A549 (cell line): Measurements from ENCODE around the gene ATF7IP2. TPM values are rescaled to one million over a fixed set of nuclear protein-coding genes. Genes with fewer than 3 reads are reported as not detected.

ENCODE experiments used
- ATAC-seq, 2 experiments: fragments of 200-7000 bp in 1 of 2; fragments of >200 bp in 1 of 2; cut with Nextera tagmentation in 1 of 2; cut with Tn5 transposase in 1 of 2; 3 replicates each; pipeline versions ENCODE4 v1.8.0 to v1.9.1; 2018 to 2020; ENCODE audit warnings: mild to moderate bottlenecking in 1 of 2, moderate library complexity in 1 of 2
- CTCF ChIA-PET: fragments of 300-600 bp; sonication (Branson Sonifier 250); formaldehyde crosslinking; extraction: SDS; loops from one replicate; lab custom pipeline; 2021; ENCODE audit warnings: antibody characterized with exemption, inconsistent platforms; lab: Yijun Ruan, JAX
- POLR2A ChIA-PET: fragments of 350-600 bp; formaldehyde crosslinking; extraction: SDS; loops from one replicate; lab custom pipeline; 2021; ENCODE audit warnings: antibody characterized with exemption, inconsistent platforms; lab: Yijun Ruan, JAX
- DNase-seq, 2 experiments: peaks; one replicate each; pipeline versions ENCODE4 v3.0.0 to v3.0.0-alpha.2; 2011 to 2016; ENCODE audit warnings: low read depth in 1 of 2, low spot score in 1 of 2
- FAIRE-seq: peaks from 2 replicates; lab custom pipeline; 2011; peaks lifted over from hg19 to GRCh38; lab: Jason Lieb, UNC
- H3K27ac ChIP-seq, 2 experiments: fragments of >200 bp; sonication (Bioruptor Twin); formaldehyde crosslinking; 3 replicates each; pipeline ENCODE4 v1.5.1; 2016 to 2017
- H3K4me1 ChIP-seq: fragments of >200 bp; sonication (Bioruptor Twin); formaldehyde crosslinking; 3 replicates; pipeline ENCODE4 v1.6.1; 2016
- H3K4me2 ChIP-seq: fragments of >200 bp; sonication (Bioruptor Twin); formaldehyde crosslinking; 3 replicates; pipeline ENCODE4 v1.6.1; 2016
- H3K4me3 ChIP-seq: fragments of >200 bp; sonication (Bioruptor Twin); formaldehyde crosslinking; 3 replicates; pipeline ENCODE4 v1.5.1; 2016
- H3K9me3 ChIP-seq: fragments of >200 bp; sonication (Bioruptor Twin); formaldehyde crosslinking; 3 replicates; pipeline ENCODE4 v1.6.1; 2016
- BCL3 ChIP-seq: fragments of >200 bp; sonication (Bioruptor Twin); formaldehyde crosslinking; IDR thresholded peaks from 3 replicates; pipeline ENCODE4 v1.6.1; 2016
- CBX8 ChIP-seq: fragments of 200-600 bp; sonication (generic); IDR thresholded peaks from 2 replicates; pipeline ENCODE4 v1.6.1; 2016
- CEBPB ChIP-seq, 2 experiments: fragments of >200 bp in 1 of 2; sonication (Bioruptor Twin) in 1 of 2; formaldehyde crosslinking in 1 of 2; IDR thresholded peaks; 2 replicates each; pipeline ENCODE4 v1.6.1; 2012 to 2016
- CHD2 ChIP-seq: fragments of 150-350 bp; IDR thresholded peaks from 2 replicates; pipeline ENCODE4 v1.6.1; 2014; ENCODE audit warnings: low read length; ENCODE audit not compliant: partially characterized antibody
- EHF ChIP-seq: fragments of 250-450 bp; sonication (Bioruptor Pico); IDR thresholded peaks from 2 replicates; pipeline ENCODE4 v1.5.0; 2020; ENCODE audit warnings: mild to moderate bottlenecking
- EP300 ChIP-seq, 2 experiments: fragments of >200 bp; sonication (Bioruptor Twin); formaldehyde crosslinking; IDR thresholded peaks; 2 replicates in 1 of 2; 3 replicates in 1 of 2; pipeline ENCODE4 v1.6.1; 2016 to 2017
- FOSL2 ChIP-seq, 2 experiments: fragments of 450-650 bp in 1 of 2; fragments of >200 bp in 1 of 2; sonication (Bioruptor Twin) in 1 of 2; formaldehyde crosslinking; IDR thresholded peaks; 2 replicates each; pipeline versions ENCODE4 v1.5.0 to v1.6.1; 2016 to 2020; ENCODE audit warnings: mild to moderate bottlenecking in 1 of 2, moderate library complexity in 1 of 2
- GATA3 ChIP-seq: IDR thresholded peaks from 2 replicates; pipeline ENCODE4 v1.6.1; 2012; ENCODE audit warnings: borderline replicate concordance
- HDAC2 ChIP-seq: fragments of 200-600 bp; sonication (generic); IDR thresholded peaks from 2 replicates; pipeline ENCODE4 v1.6.1; 2016
- HES2 ChIP-seq: fragments of >200 bp; sonication (Bioruptor Twin); formaldehyde crosslinking; IDR thresholded peaks from 2 replicates; pipeline ENCODE4 v1.6.1; 2016
- JUN ChIP-seq, 2 experiments: fragments of >200 bp; sonication (Bioruptor Twin); formaldehyde crosslinking; IDR thresholded peaks; 2 replicates in 1 of 2; 3 replicates in 1 of 2; pipeline ENCODE4 v1.6.1; 2016 to 2017
- KDM1A ChIP-seq: fragments of 200-600 bp; sonication (generic); IDR thresholded peaks from 2 replicates; pipeline ENCODE4 v1.6.1; 2016; ENCODE audit warnings: low read depth, mild to moderate bottlenecking
- MAX ChIP-seq: IDR thresholded peaks from 2 replicates; pipeline ENCODE4 v1.6.1; 2012
- NFE2L2 ChIP-seq: fragments of 150-350 bp; conservative IDR thresholded peaks from 2 replicates; pipeline ENCODE4 v1.6.1; 2014; ENCODE audit warnings: low read length
- NPAS2 ChIP-seq: fragments of 250-450 bp; sonication (Bioruptor Pico); IDR thresholded peaks from 2 replicates; pipeline ENCODE4 v1.8.0; 2022; ENCODE audit warnings: mild to moderate bottlenecking, moderate library complexity, borderline replicate concordance
- NR3C1 ChIP-seq: fragments of >200 bp; sonication (Bioruptor Twin); formaldehyde crosslinking; IDR thresholded peaks from 3 replicates; pipeline ENCODE4 v1.6.1; 2017
- PBX3 ChIP-seq: IDR thresholded peaks from 2 replicates; pipeline ENCODE4 v1.6.1; 2012
- PHF8 ChIP-seq: fragments of 200-600 bp; sonication (generic); IDR thresholded peaks from 2 replicates; pipeline ENCODE4 v1.6.1; 2016; ENCODE audit warnings: low read depth, mild to moderate bottlenecking, antibody characterized with exemption, moderate library complexity, borderline replicate concordance
- RAD21 ChIP-seq, 2 experiments: fragments of >200 bp in 1 of 2; sonication (Bioruptor Twin) in 1 of 2; formaldehyde crosslinking in 1 of 2; IDR thresholded peaks in 1 of 2; conservative IDR thresholded peaks in 1 of 2; 2 replicates in 1 of 2; 3 replicates in 1 of 2; pipeline ENCODE4 v1.6.1; 2012 to 2018; ENCODE audit warnings: inconsistent platforms in 1 of 2
- REST ChIP-seq: fragments of 200-600 bp; sonication (generic); IDR thresholded peaks from 2 replicates; pipeline ENCODE4 v1.6.1; 2016; ENCODE audit warnings: antibody characterized with exemption, mild to moderate bottlenecking, moderate library complexity
- RNF2 ChIP-seq: fragments of 200-600 bp; sonication (generic); IDR thresholded peaks from 2 replicates; pipeline ENCODE4 v1.6.1; 2016; ENCODE audit warnings: low read depth, mild to moderate bottlenecking, antibody characterized with exemption, moderate library complexity, borderline replicate concordance
- SREBF2 ChIP-seq: fragments of 450-650 bp; IDR thresholded peaks from 2 replicates; pipeline ENCODE4 v1.6.1; 2014; ENCODE audit warnings: mild to moderate bottlenecking, moderate library complexity
- TP53 ChIP-seq: fragments of 250-450 bp; sonication (Bioruptor Pico); IDR thresholded peaks from 2 replicates; pipeline ENCODE4 v1.5.0; 2021; ENCODE audit warnings: mild to moderate bottlenecking, moderate library complexity
- ZC3H11A ChIP-seq: fragments of 450-650 bp; IDR thresholded peaks from 2 replicates; pipeline ENCODE4 v1.6.1; 2014; ENCODE audit warnings: antibody characterized with exemption, mild to moderate bottlenecking
- ZFP36 ChIP-seq: fragments of 450-650 bp; IDR thresholded peaks from 2 replicates; pipeline ENCODE4 v1.6.1; 2014; ENCODE audit warnings: borderline replicate concordance; ENCODE audit not compliant: partially characterized antibody
- ZNF302 ChIP-seq: fragments of 250-450 bp; sonication (Bioruptor Pico); IDR thresholded peaks from 2 replicates; pipeline ENCODE4 v1.9.0; 2021; ENCODE audit warnings: inconsistent platforms, mild to moderate bottlenecking, moderate library complexity
- WGBS: methylation state at CpG from one replicate; pipeline ENCODE4 v1.1.6; 2017; ENCODE audit errors: missing lambda C conversion rate; 5-methylcytosine and 5-hydroxymethylcytosine counted together
- polyA plus RNA-seq, 4 experiments: library from polyadenylated mRNA; depleted of rRNA in 3 of 4; stranded (reverse); fragments of >200 nt; fragmentation: RNase III in 1 of 4; extraction: RNeasy Plus Mini Kit Qiagen cat#74134 plus additional on column Dnase treatment in 1 of 4; gene quantifications; 2 replicates in 3 of 4; 3 replicates in 1 of 4; pipeline ENCODE4 v1.2.3, GENCODE V29; 2011 to 2017
- TF ChIP-seq, protein P1 (sequence below): fragments of 250-450 bp; sonication (Bioruptor Pico); IDR thresholded peaks from 2 replicates; pipeline ENCODE4 v1.5.0; 2020; ENCODE audit warnings: low read depth, mild to moderate bottlenecking, moderate library complexity

ATF7IP2 gene
- polyA plus RNA-seq, 2 of the 4 experiments (the other 2 are of a cell fraction): 12.3 to 23.5 TPM

DNA sequence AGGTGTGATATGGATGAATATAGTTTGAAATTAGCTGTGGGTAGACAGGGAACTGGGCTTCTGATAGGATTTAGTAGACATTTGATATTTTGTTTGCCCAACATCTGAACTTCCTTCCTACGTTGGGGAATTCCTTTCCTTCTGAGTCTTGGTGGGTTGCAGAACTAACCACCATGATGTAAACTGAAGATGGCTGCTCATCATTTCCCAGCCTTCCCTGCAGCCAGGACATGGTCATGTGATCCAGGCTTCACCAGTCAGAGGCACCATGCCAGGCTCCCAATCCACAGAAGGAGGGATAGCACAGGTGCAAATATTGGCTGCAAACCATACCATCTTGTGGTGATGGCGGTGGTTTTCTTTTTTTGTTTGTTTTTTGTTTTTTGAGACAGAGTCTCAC, 137.1 kb downstream of the ATF7IP2 start (continued):
- TF ChIP-seq BCL3: no peak
- no peak for TF ChIP-seq HDAC2
- TF ChIP-seq PHF8: no peak
- TF ChIP-seq PBX3: no peak
- no peak for TF ChIP-seq CBX8
- TF ChIP-seq EP300 (IDR thresholded peaks at IDR 0.05): no peak
- TF ChIP-seq TP53: no peak
- no peak for TF ChIP-seq FOSL2 (IDR thresholded peaks at IDR 0.05)
- no peak for TF ChIP-seq FOSL2 (CRISPR knock-in tag; IDR thresholded peaks at IDR 0.05)
- no peak for TF ChIP-seq RAD21 (conservative IDR thresholded peaks at IDR 0.05 in 1 of 2, IDR thresholded peaks at IDR 0.05 in 1 of 2)
- TF ChIP-seq, protein P1, sequence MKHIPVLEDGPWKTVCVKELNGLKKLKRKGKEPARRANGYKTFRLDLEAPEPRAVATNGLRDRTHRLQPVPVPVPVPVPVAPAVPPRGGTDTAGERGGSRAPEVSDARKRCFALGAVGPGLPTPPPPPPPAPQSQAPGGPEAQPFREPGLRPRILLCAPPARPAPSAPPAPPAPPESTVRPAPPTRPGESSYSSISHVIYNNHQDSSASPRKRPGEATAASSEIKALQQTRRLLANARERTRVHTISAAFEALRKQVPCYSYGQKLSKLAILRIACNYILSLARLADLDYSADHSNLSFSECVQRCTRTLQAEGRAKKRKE (CRISPR knock-in tag): no peak

DNA sequence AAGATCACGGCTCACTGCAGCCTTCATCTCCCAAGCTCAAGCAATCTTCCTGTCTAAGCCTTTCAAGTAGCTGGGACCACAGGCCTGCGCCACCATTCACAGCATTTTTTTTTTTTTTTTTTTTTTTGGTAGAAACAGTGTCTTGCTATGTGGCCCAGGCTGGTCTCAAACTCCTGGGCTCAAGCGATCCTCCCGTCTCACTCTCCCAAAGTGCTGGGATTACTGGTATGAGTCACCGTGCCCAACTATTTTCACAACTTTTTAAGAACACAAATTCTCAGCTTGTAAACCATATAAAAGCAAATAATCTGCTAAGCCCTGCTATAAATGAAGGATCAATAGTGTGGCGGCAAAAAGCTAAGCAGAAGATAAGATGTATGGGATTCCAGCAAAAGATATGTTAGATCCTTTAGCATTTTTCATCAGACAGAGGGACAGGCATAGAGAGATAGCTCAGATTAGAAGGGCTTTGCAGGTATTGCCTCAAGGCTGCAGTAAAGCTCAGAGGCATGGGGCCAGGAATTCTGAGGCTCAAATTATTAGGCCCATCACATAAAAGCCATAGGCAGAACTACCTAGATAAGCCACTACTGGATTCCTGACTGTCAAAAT, 139.5 kb downstream of the ATF7IP2 start:
- Histone ChIP-seq H3K27ac (no peak overlapping the region), H3K4me2 (no peak overlapping the region), H3K4me1 (peaks cover 7% of the 10 kb centered on the region), H3K4me3 (no peak overlapping the region), H3K9me3 (no peaks in the 10 kb centered on the region)
- 89% methylated on average over 6 of the region's 6 CpGs for WGBS
- no peak for DNase-seq
- ATAC-seq: no peak
- POLR2A ChIA-PET: no interaction called here
- no peak for FAIRE-seq
- TF ChIP-seq KDM1A (no peak), RNF2 (no peak), ZNF302 (CRISPR knock-in tag) (no peak), NR3C1 (no peak)
- CTCF ChIA-PET: interaction anchor here (1.6 to 8.7 kb wide), 2 partner anchors 11 to 212 kb away, joined by 8 to 57 read pairs; no protein-coding TSS in a partner anchor

DNA sequence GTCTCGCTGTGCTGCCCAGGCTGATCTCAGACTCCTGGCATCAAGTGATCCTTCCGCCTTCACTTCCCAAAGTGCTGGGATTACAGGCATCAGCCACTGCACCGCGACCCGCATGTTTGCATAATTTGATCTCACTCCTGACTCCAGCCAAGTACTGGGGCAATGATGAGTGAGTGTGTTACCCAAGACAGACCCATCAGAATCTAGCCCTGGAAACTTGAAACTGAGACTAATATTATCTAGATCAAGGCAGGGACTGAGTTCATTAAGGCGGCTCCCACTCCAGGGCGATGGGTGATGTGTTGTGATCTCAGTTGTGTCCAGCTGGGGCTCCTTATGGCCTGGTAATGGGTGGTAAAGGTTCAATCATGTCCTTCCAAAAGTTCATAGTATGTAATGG, 141.1 kb downstream of the ATF7IP2 start:
- no peak for ATAC-seq
- 95% methylated on average over 7 of the region's 7 CpGs for WGBS
- Histone ChIP-seq H3K27ac (no peak overlapping the region), H3K4me2 (no peak overlapping the region), H3K9me3 (no peaks in the 10 kb centered on the region), H3K4me3 (no peak overlapping the region), H3K4me1 (no peaks in the 10 kb centered on the region)
- no peak for FAIRE-seq
- no peak for DNase-seq
- no peak for TF ChIP-seq FOSL2 (IDR thresholded peaks at IDR 0.05)
- TF ChIP-seq FOSL2 (CRISPR knock-in tag; IDR thresholded peaks at IDR 0.05): no peak
- no peak for TF ChIP-seq MAX
- no peak for TF ChIP-seq NPAS2 (CRISPR knock-in tag)
- TF ChIP-seq EP300 (IDR thresholded peaks at IDR 0.05): no peak
- TF ChIP-seq TP53: no peak
- TF ChIP-seq ZC3H11A: no peak
- TF ChIP-seq GATA3: no peak
- no peak for TF ChIP-seq JUN (IDR thresholded peaks at IDR 0.05)
- TF ChIP-seq CHD2: no peak
- TF ChIP-seq RAD21 (conservative IDR thresholded peaks at IDR 0.05 in 1 of 2, IDR thresholded peaks at IDR 0.05 in 1 of 2): no peak
- no peak for TF ChIP-seq CEBPB (IDR thresholded peaks at IDR 0.05)
- no peak for TF ChIP-seq EHF (CRISPR knock-in tag)
- TF ChIP-seq KDM1A: no peak
- no peak for TF ChIP-seq ZFP36
- no peak for TF ChIP-seq HES2
- no peak for TF ChIP-seq SREBF2
- TF ChIP-seq REST: no peak
- no peak for TF ChIP-seq NFE2L2
- ChIA-PET CTCF (interaction anchor here (0.9 to 8.7 kb wide), 3 partner anchors 12 to 210 kb away, joined by 4 to 57 read pairs (median 5); no protein-coding TSS in a partner anchor), POLR2A (no interaction called here)
